Heart left ventricle (tissue), 13 donors: ENCODE results near the gene MFNG.

Experiments
- CTCF ChIP-seq, 12 donors: fragments of 200-600 bp; sonication (generic) in 4 of 12; IDR thresholded peaks; one replicate each; pipeline versions ENCODE4 v1.5.0 to v1.8.0; 2018 to 2022; ENCODE audit warnings: antibody characterized with exemption in 12 of 12, mild to moderate bottlenecking in 5 of 12
- POLR2A ChIP-seq, 2 donors: fragments of 450-650 bp; IDR thresholded peaks; one replicate each; pipeline ENCODE4 v1.6.1; 2017; ENCODE audit warnings: antibody characterized with exemption in 2 of 2, mild to moderate bottlenecking in 2 of 2, moderate library complexity in 2 of 2
- donor health status: ischemic (EF 13 %, LVEDD 7.1; RV severe dilation, severe dysfunction).
- donor health status: DM: no; HTN: yes; CAD: no.
- donor health status: DM: no; HTN: no; CAD: no.
- donor health status: ischemic (EF 25% LVEDD 6.9; RV normal size, moderate dysfunction).
- donor health status: ischemic (EF 25% LVEDD 5.7; RV mildly dilated, moderate dysfunction).
- donor health status: ischemic (EF 35%, LVEDD 5.7; RV mildly dilated, moderate dysfunction).
- donor health status: nonischemic (EF 11% LVEDD 7.7; RV severe dilation, severe dysfunction).
- donor health status: DM: yes; HTN: yes; CAD: no.
- donor health status: PGD.
- donor health status: ischemic (EF 29% LVEDD 5.4; RV normal size, mild dysfunction).
- donor health status: nonischemic (EF 23%, LVEDD 6.1; RV moderate dilation, normal function).

GRCh38 chr22:37522482-37522881 lies 36.3 kb upstream of the MFNG start:
- no peak for TF ChIP-seq POLR2A (IDR thresholded peaks at IDR 0.05)
- TF ChIP-seq CTCF (IDR thresholded peaks at IDR 0.05): no peak
